ENCODE data around the gene FBXW7.
"Not testable (repeated sequence)": the region's sequence is repeated elsewhere in the genome, so short reads cannot be mapped to it uniquely, and the experiment has no call there.

The FBXW7 gene

DNA sequence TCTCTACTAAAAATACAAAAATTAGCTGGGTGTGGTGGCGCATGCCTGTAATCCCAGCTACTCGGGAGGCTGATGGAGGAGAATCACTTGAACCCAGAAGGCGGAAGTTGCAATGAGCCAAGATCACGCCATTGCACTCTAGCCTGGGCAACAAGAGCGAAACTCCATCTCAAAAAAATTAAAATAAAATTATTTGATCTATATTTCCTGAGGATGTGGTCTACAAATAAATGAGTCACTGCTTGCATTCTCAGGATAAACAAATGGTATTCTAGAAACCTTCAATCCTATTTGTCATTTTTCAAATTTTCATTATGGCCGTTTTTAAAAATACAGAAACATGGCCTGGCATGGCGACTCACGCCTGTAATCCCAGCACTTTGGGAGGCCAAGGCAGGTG, 8.6 kb upstream of the FBXW7 start:
- not testable (repeated sequence) for DNase-seq

DNA sequence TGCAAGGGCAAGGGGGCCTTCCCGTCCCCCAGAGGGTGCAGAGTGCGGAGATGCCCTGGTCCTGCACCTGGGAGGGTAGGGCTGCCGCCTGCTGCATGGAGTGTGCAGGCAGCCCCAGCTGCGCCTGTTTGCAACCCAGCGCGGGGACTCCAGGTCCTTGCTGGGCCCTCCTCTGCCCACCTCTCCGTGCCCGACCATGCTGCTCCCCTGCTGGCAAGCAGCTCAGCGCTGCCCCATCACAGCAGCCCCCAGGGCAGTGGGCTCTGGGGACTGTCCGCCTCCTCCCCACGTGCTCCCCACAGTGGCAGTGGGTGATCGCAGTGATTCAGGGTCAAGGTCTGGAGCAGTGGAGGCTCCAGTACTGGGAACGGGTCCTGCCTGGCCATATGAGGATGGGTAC, 5.0 kb upstream of the FBXW7 start:
- no peak for DNase-seq

DNA sequence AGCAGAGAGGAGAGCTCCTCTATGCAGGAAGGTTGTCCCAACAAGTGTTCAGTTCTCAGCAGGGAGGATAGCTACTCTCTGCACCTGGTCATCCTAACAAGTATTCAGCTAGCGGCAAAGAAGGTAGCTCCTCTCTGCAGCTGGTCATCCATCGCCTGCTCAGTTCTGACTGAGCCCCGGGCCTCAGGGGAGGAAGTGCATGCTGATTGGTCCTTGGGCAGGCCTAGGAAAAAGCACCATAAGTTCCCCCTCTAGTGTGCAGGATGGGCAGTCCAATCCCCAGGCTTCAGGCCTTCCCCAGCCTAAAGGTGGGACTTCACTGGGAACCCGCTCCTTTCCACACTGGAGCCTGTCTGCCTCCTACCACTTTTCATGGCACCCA, 4.4 kb upstream of the FBXW7 start:
- DNase-seq, result no peak

DNA sequence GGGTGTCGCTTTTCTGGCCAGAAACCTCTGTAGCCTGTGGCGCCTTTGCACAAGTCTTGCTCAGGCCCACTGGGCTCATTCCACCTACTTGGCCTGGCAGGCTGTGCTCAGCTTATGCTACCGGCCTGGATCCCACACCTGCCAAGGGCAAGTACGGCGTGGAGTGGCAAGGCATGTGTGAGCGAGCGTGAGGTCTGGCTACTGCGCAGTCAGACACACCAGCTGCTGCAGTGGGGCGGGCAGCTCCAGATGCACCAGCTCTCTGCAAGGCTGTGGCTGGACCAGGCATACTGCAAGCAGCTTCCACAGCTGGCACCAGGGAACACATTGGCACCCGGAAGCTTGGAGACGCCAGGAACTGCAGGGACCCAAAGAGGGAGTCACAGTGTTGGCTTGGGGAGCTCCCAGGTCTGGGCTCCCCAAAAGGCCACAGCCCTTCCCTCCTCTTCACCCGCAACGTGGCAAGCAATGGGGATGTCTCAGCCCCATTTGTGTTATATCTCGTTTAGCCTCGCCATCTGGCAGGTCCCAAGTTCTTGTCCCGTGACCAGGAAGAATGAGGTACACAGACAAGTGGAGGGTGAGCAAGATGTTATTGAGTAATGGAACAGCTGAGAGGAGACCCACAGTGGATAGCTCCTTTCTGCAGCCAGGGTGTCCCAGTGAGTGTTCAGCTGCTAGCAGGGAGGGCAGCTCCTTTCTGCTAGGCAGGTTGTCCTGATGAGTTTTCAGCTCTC, 3.8 kb upstream of the FBXW7 start:
- DNase-seq, result no peak

DNA sequence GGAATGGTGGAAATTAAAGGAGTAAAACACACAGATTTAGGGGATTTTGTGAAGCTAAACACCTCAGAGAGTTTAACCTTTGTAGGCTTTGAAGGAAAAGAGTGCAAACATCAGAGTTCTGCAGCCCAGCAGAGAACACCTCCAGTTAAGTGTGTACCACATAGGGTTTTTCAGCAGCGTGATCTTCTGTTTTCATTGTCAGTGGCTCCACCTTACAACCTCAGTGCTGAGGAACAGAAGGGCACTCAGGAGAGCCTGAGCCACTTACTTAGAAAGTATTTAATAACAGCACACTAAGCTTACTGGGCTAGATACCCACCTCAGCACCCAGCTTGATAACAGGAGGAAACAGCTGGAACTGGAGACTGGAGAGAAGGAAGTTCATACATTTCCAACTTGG, 2.0 kb upstream of the FBXW7 start:
- DNase-seq, result no peak

DNA sequence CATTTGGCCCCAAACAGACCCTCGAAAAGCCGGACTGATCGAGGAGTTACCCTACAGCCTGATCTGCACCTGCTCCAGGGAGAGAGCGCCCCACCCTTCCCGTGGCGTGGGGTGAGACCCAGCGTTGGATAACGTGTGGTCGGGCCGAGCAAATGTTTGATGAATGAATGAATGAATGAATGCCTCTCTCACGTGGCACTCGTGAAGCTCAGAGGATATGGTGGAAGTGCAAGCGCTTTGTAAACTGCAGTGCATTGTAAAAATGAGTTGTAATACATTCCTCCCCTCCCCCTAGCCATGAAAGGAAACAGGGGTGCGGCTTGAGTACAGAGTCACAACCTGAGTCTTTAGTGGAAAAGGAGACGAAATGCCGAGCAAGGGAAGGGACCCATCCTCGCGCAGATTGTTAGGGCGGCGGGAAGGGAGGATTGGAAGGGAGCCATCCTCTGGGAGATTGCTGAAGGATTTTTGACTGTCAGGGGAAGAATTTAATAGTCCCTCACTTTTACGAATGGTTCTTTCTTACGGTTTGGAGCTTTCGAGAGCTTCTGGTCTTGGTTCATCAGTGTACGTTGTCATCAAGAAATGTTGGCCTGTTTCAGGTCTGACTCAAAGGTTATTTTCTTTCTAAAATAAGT, 772 bp upstream of the FBXW7 start:
- DNase-seq, result no peak

DNA sequence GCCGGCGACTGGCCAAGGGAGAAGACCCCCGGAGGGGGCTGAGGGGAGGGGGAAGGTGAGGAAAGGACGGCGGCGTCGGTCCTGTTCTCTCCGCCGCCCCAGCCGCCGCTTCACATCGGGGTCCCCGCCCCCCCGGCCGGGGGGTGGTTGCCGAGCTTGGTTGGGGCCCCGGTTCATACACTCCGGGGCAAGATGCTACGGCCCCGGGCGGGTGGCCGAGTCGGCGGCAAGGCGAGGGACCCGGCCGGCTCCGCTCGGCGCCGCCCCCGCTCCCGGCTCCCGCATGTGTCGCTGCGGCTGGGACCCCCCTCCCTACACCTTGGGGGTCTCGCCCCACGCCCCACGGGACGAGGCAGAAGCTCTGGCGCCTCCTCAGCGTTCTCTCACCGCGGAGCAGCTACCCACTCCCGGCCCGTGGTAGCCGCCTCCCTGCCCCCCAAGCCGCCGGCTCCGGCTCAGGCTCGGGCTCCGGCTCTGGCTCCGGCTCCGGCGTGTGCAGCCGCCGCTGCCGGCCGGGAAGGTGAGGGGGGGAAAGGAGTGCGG, 461 bp downstream of the FBXW7 start:
- no peak for DNase-seq

DNA sequence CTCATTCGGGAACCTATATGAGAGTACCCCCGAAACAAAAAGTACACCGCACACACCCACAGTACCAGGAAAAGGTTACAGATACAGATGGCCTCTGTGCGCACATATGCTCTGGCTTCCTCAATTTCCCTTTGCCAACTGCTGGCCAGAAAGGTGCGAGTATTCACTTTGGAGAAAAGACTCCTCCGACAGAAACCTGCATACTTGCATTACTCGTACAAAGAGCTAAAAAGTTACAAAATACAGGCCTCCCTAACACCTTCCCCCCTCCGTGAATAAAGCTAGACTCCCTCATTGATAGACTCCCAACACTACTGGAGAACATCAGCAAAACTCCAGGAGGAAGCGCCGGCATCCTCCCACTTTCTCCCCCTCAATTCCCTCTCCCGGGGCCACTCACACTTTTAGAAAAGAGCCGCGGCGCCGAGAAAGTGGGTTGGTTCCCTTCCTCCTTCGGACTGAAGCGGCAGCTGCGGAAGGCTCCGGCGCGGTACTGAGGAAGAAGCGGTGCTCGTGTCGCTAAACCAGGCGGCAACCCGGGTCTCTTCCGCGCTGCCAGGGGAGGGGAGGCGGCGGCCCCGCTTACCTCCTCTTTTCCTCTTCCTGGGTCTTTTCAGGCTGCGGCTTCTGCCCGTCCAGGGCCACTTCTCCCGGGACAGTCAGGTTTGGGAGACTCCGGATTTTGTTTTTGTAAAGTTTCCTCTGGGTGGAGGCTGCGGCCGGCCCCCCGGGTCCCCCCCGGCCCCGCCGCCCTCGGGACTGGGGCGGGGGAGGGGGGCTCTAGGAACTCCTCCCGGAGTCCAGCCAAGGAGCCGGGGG, 1.1 kb downstream of the FBXW7 start:
- no peak for DNase-seq

DNA sequence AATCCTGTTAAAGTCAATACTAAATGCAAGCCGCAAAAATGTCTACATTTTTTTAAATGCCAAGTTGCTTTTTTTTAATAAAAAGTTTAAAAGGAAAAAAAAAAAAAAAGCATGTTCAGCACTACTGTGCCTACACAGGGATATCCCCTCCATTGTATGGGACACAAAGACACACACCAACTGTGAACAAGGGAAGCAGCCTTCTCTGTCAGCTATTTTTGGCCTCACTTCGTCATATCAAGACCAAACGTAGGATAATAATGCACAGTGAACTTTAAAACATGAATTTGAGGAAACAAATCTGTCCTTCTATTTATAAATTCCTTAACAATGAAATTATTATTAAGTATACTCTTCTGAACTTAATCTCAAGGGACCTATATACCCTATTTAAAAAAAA, 4.4 kb downstream of the FBXW7 start:
- no peak for DNase-seq

DNA sequence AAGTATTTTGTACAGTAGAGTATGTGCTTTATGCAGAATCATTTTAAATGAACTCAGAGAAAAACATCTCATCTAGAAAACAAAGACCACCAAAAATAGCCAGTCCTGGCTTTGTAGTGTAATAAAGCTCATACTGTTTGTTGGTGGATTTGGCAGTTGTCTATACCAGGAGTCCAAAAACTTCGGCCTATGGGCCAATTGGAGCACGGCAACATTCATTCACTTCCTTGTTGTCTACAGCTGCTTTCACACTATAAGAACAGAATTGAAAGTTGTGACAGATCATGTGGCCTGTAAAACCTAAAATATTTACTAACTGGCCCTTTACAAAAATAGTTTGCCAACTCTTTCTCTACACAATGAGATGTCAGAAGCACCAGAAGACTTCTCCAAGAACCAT, 5.3 kb downstream of the FBXW7 start:
- no peak for DNase-seq

DNA sequence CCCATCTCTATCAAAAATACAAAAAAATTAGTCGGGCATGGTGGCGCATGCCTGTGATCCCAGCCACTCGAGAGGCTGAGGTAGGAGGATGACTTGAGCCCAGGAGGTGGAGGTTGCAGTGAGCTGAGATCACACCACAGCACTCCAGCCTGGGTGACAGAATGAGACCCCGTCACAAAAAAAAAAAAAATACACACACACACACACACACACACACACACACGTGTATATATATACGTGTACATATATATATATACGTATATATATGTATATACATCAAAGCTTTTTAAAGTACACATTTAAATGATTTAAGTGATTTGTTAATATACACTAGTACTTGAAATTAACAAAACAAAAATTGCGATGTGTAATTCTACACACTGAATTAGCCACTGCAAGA, 6.0 kb downstream of the FBXW7 start:
- DNase-seq, result no peak

DNA sequence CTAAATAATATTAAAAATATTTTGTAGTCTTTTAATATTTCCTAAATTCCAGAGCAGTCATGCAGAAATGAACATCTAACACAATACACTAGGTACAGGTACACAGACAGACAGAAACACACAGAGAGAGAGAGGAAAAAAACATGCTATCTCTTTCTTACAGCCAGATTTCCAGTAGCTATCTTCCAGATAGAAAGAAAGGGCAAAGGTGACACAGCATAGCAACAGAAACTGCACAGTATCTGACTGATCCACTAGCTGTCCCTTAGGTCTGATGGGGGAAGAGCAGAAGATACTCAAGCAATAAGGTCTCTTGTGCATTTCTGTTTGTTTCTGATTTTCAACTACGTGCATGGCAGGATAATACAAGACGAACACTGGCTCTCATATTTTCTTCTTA, 7.8 kb downstream of the FBXW7 start:
- no peak for DNase-seq

DNA sequence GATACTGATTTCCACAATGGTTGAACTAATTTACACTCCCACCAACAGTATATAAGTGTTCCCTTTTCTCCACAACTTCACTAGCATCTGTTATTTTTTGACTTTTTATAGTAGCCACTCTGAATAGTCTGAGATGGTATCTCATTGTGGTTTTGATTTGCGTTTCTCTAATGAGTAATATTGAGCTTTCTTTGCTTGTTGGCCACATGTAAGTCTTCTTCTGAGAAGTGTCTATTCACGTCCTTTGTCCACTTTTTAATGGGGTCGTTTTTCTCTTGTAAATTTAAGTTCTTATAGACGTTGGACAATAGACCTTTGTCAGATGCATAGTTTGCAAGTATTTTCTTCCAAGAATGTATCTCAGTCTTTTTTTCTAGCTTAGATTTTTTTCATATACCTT, 10.0 kb downstream of the FBXW7 start:
- DNase-seq, result no peak

DNA sequence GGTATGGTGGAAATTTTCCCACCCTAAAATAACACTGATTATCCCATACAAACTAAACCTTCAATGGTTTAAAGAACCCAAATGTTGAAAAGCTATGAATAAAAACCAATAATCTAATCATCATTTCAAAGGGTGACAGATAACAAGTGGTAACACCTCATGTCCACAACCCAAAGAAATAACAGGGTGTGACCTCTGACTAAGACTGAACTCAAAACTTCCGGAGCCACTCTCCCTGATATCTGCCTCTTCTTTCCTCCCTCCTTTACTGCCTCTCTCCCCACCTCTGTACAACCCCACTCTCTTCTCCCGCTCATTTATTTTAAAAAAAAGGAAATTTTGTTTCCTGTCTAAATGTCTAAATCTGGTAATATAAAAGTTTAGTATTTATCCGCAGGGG, 11.5 kb downstream of the FBXW7 start:
- no peak for DNase-seq

DNA sequence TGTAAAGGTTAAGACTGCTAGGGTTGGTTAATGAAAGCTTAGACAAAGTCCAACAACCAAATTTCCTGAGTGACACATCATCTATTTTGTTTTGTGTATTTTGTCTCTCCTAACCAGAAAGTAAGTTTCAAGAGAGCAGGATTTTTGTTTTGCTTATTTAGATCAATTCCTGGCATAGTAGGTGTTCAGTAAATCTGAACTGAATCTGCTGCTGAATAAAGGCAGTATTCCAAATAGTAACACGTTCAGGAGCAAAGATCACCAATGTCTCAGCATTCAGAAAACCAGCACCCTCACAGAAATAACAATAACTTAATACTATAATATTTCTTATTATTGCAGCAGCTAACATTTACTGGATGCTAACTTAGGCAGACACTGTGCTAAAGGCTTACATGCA, 12.2 kb downstream of the FBXW7 start:
- DNase-seq, result no peak

DNA sequence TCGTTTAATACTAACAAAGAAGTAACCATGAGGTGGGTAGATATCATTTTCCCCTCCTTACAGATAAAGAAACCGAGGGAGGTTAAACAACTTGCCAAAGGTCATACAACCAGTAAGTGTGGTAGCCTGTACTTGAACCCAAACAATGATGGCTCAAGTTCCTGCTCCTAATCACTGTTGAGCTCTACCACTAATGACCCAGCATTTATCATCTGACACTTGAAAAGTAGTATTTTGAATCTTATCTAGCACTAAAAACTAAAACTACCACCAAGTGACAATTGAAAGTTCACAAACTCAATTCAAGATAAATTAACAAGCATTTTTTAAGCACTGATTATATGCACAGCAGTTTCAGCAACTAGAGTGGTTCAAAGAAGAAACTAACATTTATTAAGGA, 13.1 kb downstream of the FBXW7 start:
- no peak for DNase-seq

DNA sequence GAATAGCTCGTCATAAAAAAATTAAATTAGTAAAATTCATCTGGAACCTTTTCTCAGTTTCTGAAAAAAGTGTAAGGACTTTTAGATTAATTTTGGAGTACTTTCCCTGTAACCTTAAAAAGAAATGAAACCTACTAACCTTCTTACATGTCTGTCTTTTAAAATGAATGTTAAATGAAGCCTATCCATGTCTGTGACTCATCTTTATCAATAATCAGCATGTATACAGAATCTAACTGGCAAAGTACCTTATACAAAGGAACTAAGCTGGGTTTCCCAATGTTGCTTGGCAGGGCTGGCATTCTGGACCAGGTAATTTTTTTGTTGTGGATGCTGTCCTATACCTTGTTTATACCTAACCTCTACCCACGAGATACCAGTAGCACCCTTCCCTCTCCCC, 13.6 kb downstream of the FBXW7 start:
- no peak for DNase-seq

DNA sequence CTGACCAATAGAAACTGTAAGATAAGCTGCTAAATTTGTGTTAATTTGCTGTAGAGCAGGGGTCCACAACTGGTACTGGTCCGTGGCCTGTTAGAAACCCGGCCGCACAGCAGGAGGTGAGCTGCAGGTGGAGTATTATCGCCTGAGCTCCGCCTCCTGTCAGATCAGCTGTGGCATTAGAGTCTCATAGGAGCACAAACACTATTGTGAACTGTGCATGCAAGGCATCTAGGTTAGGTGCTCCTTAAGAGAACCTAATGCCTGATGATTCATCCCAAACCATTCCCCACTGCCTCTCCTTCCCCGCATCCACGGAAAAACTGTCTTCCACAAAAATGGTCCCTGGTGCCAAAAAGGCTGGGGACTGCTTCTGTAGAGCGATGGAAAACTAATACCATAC, 19.7 kb downstream of the FBXW7 start:
- no peak for DNase-seq

DNA sequence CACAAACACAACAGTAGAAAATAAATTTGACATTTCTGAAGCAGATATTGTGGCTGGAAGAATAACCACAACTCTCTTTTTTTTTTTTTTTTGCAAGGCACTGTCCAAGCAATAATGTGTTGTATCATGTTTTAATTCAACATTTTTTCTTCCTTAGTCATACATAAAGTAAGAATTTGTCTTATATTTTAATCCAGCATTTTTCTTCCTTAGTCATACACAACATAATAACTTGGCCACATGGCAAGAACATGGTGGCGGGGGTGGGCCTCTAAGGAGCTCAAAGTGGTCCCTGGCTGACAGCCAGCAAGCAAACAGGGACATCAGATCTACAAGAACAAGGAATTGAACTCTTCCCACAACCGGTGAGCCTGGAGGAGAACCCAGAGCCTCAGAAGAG, 20.2 kb downstream of the FBXW7 start:
- no peak for DNase-seq

DNA sequence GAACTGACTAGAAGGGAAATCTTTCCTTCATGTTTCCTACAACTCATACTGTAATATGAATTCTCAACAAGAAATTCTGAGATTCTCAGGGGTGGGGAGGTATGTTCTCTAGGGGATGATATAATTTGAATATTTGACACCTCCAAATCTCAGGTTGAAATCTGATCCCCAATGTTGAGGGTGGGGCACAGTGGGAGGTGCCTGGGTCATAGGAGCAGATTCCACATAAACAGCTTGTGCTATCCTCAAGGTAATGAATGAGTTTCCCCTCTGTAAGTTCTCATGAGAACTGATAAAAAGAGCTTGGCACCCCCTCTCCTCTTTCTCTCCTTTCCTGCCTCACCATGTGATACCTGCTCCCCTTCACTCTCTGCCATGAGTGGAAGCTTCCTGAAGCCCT, 21.5 kb downstream of the FBXW7 start:
- DNase-seq, result no peak

DNA sequence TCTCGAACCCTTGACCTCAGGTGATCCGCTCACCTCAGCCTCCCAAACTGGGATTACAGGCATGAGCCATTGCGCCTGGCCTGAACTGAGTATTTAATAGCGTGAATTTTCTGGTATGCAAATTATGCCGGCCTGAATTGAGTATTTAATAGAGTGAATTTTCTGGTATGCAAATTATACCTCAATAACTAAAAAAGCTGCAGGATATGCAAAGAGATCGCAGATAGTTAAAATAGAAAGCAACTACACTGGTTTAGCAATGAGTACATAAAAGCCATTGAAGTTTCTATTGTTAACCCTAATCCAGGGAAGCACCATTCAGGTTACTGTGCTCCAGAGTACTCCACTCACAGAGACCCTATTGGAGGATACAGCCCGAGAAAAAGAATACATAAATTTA, 22.8 kb downstream of the FBXW7 start:
- no peak for DNase-seq

DNA sequence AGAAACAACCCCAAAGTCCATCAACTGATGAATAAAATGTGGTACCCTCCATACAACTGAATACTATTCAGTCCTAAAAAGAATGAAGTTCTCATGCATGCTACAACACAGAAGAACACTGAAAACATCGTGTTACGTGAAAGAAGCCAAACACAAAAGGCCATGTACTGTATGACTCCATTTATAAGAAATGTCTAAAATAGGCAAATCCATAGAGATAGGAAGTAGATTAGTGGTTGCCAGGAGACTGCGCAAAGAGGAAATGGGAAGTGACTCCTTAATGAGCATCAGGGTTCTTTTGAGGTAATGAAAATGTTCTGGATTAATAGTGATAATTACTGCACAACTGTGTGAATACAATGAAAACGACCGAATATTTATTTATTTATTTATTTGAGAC, 23.4 kb downstream of the FBXW7 start:
- no peak for DNase-seq

DNA sequence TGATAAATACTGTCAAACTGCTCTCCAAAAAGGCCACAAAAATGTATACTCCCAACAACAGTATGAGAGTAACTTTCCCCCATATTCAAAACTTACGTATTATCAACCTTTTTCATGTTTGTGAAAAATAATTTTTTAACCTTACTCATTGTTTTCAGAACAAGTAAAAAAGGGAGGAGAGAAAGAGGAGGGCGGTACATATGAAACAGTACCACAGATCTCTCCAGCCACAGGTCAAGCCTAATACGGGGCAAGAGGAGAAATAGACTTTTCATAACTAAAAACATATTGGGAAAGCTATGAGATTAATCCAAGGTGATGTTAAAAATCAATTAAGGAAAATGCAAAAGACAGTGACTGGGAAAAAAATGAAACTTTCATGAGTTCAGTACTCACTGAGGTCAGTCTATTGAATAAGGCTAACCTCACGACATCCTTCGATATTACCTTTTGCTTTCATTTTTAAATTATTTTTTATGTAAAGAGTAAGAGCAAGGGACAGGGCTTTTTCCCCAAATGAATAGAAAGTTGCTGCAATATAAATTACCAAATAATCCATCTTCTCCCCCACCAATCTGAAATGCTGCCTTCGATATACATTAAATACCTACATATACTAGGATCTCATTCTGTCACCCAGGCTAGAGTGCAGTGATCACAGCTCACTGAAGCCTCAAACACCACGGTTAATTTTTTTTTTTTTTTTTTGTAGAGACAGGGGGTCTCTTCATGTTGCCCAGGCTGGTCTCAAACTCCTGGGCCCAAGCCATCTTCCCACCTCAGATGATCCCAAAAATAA, 25.3 kb downstream of the FBXW7 start:
- DNase-seq, result no peak

All from NCI-H510A treated with DMSO at 0.1 percent for 48 hours (cell line).